HepG2 (cell line): ENCODE measurements around the gene EEA1. TPM values are rescaled to one million over a fixed set of nuclear protein-coding genes. Genes with fewer than 3 reads are reported as not detected.

Experiments
- CEBPZ ChIP-seq: IDR thresholded peaks from 2 replicates; pipeline ENCODE4 v1.6.1; 2012; ENCODE audit warnings: low read length, improper control_type of control experiment
- GMEB2 ChIP-seq: IDR thresholded peaks from 2 replicates; pipeline ENCODE4 v1.6.1; 2016; ENCODE audit warnings: missing biosample characterization, missing genetic modification reagents, low read depth
- HMGA1 ChIP-seq: sonication (generic); formaldehyde crosslinking; conservative IDR thresholded peaks from 2 replicates; pipeline ENCODE4 v1.4.0; 2020; ENCODE audit warnings: missing genetic modification reagents
- YEATS2 ChIP-seq: sonication (generic); formaldehyde crosslinking; IDR thresholded peaks from 2 replicates; pipeline ENCODE4 v1.4.0; 2020; ENCODE audit warnings: missing genetic modification reagents, borderline replicate concordance
- ZNF362 ChIP-seq: sonication (generic); formaldehyde crosslinking; IDR thresholded peaks from 2 replicates; pipeline ENCODE4 v1.4.0; 2020; ENCODE audit warnings: missing genetic modification reagents, mild to moderate bottlenecking, borderline replicate concordance
- polyA plus RNA-seq, 8 experiments: library from polyadenylated mRNA; depleted of rRNA in 3 of 8; stranded (reverse) in 7 of 8; unstranded in 1 of 8; fragments of >200 nt; fragmentation: Illumina TruSeq in 4 of 8; extraction: Trizol in 4 of 8; gene quantifications; 2 replicates each; pipeline versions ENCODE4 v1.2.1 to v1.2.3, GENCODE V29; 2011 to 2016; ENCODE audit warnings: low read depth in 4 of 8, missing spikeins in 1 of 8, mixed read lengths in 1 of 8; ENCODE audit not compliant: insufficient read depth in 1 of 8
- total RNA-seq, 5 experiments: library from RNA; depleted of rRNA; stranded (reverse); fragments of >200 nt; fragmentation: Illumina TruSeq; extraction: Trizol; gene quantifications; 2 replicates each; pipeline ENCODE4 v1.2.3, GENCODE V29; 2016; ENCODE audit warnings: low read depth in 1 of 5
- TF ChIP-seq, protein P1 (sequence below): sonication (generic); formaldehyde crosslinking; IDR thresholded peaks from 2 replicates; pipeline ENCODE4 v1.4.0; 2020; ENCODE audit warnings: mild to moderate bottlenecking, missing genetic modification reagents
- TF ChIP-seq, protein P2 (sequence below): sonication (generic); formaldehyde crosslinking; IDR thresholded peaks from 2 replicates; pipeline ENCODE4 v1.4.0; 2020; ENCODE audit warnings: missing genetic modification reagents

The EEA1 gene
- total and polyA plus RNA-seq, 2 of the 13 experiments (the other 11 are each of a cell fraction or from before 2014, with no cell fraction given): 5.0 to 19.3 TPM

GRCh38 chr12:92947589-92948215 lies 18.6 kb upstream of the EEA1 start (continued):
- TF ChIP-seq, protein P1, sequence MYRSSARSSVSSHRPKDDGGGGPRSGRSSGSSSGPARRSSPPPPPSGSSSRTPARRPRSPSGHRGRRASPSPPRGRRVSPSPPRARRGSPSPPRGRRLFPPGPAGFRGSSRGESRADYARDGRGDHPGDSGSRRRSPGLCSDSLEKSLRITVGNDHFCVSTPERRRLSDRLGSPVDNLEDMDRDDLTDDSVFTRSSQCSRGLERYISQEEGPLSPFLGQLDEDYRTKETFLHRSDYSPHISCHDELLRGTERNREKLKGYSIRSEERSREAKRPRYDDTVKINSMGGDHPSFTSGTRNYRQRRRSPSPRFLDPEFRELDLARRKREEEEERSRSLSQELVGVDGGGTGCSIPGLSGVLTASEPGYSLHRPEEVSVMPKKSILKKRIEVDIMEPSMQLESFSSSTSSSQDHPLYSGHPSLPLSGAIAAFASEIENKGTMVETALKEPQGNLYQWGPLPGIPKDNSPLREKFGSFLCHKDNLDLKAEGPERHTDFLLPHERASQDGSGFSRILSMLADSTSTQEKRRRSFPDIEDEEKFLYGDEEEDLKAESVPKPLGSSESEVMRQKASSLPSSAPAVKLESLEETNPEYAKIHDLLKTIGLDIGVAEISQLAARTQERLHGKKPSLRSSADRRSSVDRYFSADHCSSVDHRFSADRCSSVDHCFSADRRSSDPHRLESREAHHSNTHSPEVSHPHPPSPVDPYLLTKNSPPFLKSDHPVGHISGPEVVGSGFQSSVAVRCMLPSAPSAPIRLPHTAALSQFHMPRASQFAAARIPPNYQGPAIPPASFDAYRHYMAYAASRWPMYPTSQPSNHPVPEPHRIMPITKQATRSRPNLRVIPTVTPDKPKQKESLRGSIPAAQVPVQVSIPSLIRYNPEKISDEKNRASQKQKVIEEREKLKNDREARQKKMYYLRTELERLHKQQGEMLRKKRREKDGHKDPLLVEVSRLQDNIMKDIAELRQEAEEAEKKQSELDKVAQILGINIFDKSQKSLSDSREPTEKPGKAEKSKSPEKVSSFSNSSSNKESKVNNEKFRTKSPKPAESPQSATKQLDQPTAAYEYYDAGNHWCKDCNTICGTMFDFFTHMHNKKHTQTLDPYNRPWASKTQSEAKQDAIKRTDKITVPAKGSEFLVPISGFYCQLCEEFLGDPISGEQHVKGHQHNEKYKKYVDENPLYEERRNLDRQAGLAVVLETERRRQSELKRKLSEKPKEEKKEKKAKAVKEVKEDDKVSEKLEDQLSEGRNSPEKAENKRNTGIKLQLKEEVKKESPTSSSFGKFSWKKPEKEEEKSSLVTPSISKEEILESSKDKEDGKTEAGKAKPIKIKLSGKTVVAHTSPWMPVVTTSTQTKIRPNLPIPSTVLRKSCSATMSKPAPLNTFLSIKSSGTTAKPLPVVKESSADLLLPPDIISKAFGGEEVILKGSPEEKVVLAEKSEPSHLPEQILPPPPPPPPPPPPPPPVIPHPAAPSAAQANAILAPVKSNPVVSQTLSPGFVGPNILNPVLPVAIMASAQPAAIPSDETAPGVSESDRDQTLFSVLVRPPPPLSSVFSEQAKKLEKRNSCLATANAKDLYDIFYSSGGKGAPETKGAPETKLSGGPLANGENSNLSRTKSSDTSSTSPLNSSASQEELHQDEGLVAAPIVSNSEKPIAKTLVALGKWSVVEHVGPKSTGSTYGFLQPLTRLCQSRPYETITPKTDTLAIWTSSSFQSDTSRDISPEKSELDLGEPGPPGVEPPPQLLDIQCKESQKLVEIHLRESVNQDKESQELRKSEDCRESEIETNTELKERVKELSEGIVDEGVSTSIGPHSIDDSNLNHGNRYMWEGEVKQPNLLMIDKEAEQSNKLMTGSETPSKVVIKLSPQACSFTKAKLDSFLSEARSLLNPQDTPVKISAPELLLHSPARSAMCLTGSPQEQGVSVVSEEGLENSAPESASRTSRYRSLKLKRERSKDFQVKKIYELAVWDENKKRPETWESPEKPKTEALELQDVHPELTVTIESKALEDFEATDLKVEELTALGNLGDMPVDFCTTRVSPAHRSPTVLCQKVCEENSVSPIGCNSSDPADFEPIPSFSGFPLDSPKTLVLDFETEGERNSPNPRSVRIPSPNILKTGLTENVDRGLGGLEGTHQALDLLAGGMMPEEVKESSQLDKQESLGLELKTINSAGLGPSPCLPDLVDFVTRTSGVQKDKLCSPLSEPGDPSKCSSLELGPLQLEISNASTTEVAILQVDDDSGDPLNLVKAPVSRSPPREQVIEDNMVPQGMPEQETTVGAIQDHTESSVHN: no peak
- peak; percentile 29; the same call in 1 of the 2 replicates for TF ChIP-seq ZNF362 (CRISPR knock-in tag)
- TF ChIP-seq YEATS2: no peak
- no peak for TF ChIP-seq HMGA1
- TF ChIP-seq GMEB2 (CRISPR knock-in tag): no peak
- TF ChIP-seq CEBPZ: no peak
- TF ChIP-seq, protein P2, sequence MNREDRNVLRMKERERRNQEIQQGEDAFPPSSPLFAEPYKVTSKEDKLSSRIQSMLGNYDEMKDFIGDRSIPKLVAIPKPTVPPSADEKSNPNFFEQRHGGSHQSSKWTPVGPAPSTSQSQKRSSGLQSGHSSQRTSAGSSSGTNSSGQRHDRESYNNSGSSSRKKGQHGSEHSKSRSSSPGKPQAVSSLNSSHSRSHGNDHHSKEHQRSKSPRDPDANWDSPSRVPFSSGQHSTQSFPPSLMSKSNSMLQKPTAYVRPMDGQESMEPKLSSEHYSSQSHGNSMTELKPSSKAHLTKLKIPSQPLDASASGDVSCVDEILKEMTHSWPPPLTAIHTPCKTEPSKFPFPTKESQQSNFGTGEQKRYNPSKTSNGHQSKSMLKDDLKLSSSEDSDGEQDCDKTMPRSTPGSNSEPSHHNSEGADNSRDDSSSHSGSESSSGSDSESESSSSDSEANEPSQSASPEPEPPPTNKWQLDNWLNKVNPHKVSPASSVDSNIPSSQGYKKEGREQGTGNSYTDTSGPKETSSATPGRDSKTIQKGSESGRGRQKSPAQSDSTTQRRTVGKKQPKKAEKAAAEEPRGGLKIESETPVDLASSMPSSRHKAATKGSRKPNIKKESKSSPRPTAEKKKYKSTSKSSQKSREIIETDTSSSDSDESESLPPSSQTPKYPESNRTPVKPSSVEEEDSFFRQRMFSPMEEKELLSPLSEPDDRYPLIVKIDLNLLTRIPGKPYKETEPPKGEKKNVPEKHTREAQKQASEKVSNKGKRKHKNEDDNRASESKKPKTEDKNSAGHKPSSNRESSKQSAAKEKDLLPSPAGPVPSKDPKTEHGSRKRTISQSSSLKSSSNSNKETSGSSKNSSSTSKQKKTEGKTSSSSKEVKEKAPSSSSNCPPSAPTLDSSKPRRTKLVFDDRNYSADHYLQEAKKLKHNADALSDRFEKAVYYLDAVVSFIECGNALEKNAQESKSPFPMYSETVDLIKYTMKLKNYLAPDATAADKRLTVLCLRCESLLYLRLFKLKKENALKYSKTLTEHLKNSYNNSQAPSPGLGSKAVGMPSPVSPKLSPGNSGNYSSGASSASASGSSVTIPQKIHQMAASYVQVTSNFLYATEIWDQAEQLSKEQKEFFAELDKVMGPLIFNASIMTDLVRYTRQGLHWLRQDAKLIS (CRISPR knock-in tag): no peak
